ENCODE data around the gene VPS52.

GRCh38 chr6:33204415-33205190 is 67.1 kb downstream of the VPS52 start, which contains the start of gene HSD17B8:
- no peak for TF ChIP-seq NR3C1 (CRISPR knock-in tag; IDR thresholded peaks at IDR 0.05)
- TF ChIP-seq FOS (IDR thresholded peaks at IDR 0.05; ENCODE audit: extremely low read depth, insufficient read length) = peak; percentile 80
- no peak for TF ChIP-seq ZBTB43 (CRISPR knock-in tag; IDR thresholded peaks at IDR 0.05)
- TF ChIP-seq EP300 (IDR thresholded peaks at IDR 0.05; ENCODE audit: low read length) = no peak
- TF ChIP-seq PKNOX1 (IDR thresholded peaks at IDR 0.05) = peak; percentile 61
- TF ChIP-seq MYC (IDR thresholded peaks at IDR 0.05; ENCODE audit: low read depth, low read length) = 0 out of 2 replicates have a peak, but pooled peaks have one; percentile 30
- TF ChIP-seq MYC (CRISPR knock-in tag; IDR thresholded peaks at IDR 0.05; ENCODE audit: borderline replicate concordance, low read depth) = no peak
- no peak for TF ChIP-seq ELK1 (CRISPR knock-in tag; IDR thresholded peaks at IDR 0.05)
- no peak for TF ChIP-seq NCOA6 (IDR thresholded peaks at IDR 0.05)
- peak; percentile 63; the same call in 1 of the 2 replicates for TF ChIP-seq MTA3 (IDR thresholded peaks at IDR 0.05; ENCODE audit: borderline replicate concordance)
- TF ChIP-seq FIP1L1 (IDR thresholded peaks at IDR 0.05; ENCODE audit: low read depth, low read length, poor library complexity, severe bottlenecking) = peak; percentile 68
- no peak for TF ChIP-seq ZNF24 (IDR thresholded peaks at IDR 0.05)
- TF ChIP-seq MXI1 (IDR thresholded peaks at IDR 0.05; ENCODE audit: low read depth, low read length) = peak; percentile 52; the same call in 1 of the 2 replicates
- no peak for TF ChIP-seq TARDBP (IDR thresholded peaks at IDR 0.05)
- no peak for TF ChIP-seq TSHZ1 (CRISPR knock-in tag; IDR thresholded peaks at IDR 0.05)
